Loucy (cell line): ENCODE measurements around the gene NFKBIZ.

ENCODE experiments used
- H2AFZ ChIP-seq: fragments of 200-600 bp; sonication (generic); 2 replicates; pipeline ENCODE4 v1.6.0; 2016; ENCODE audit warnings: antibody characterized with exemption, mild to moderate bottlenecking, low read length, moderate library complexity
- H3F3A ChIP-seq: fragments of 200-600 bp; 2 replicates; pipeline ENCODE4 v1.6.0; 2016; ENCODE audit warnings: antibody characterized with exemption, low read depth, mild to moderate bottlenecking
- H3K27me3 ChIP-seq: fragments of 200-600 bp; sonication (generic); 2 replicates; pipeline ENCODE4 v1.6.1; 2014; ENCODE audit warnings: low read length, mild to moderate bottlenecking; ENCODE audit not compliant: insufficient read depth, poor library complexity, severe bottlenecking
- H3K36me3 ChIP-seq: fragments of 200-600 bp; sonication (generic); 2 replicates; pipeline ENCODE4 v1.6.1; 2016; ENCODE audit warnings: low read length; ENCODE audit not compliant: insufficient read depth
- H3K4me1 ChIP-seq: fragments of 200-600 bp; sonication (generic); 2 replicates; pipeline ENCODE4 v1.5.1; 2014; ENCODE audit warnings: low read length, mild to moderate bottlenecking; ENCODE audit not compliant: insufficient read depth, poor library complexity, severe bottlenecking
- H3K4me2 ChIP-seq: fragments of 200-600 bp; sonication (generic); 2 replicates; pipeline ENCODE4 v1.6.0; 2014; ENCODE audit warnings: antibody characterized with exemption, low read length, low read depth, mild to moderate bottlenecking; ENCODE audit not compliant: poor library complexity, severe bottlenecking
- H3K4me3 ChIP-seq: fragments of 200-600 bp; sonication (generic); 2 replicates; pipeline ENCODE4 v1.5.1; 2014; ENCODE audit warnings: low read length, mild to moderate bottlenecking, mixed read lengths; ENCODE audit not compliant: poor library complexity, severe bottlenecking
- H3K79me2 ChIP-seq: fragments of 200-600 bp; sonication (generic); 2 replicates; pipeline ENCODE4 v1.6.1; 2014; ENCODE audit warnings: low read length; ENCODE audit not compliant: insufficient read depth
- H3K9ac ChIP-seq: fragments of 200-600 bp; sonication (generic); 2 replicates; pipeline ENCODE4 v1.6.0; 2014; ENCODE audit warnings: mild to moderate bottlenecking, low read depth, low read length, moderate library complexity; ENCODE audit not compliant: poor library complexity, severe bottlenecking
- H3K9me2 ChIP-seq: fragments of 200-600 bp; sonication (generic); replicated peaks from 2 replicates; pipeline ENCODE4 v1.6.1; 2016; ENCODE audit warnings: low read depth, low read length, mixed read lengths
- H3K9me3 ChIP-seq: fragments of 200-600 bp; sonication (generic); 2 replicates; pipeline ENCODE4 v1.6.1; 2014; ENCODE audit warnings: mild to moderate bottlenecking, antibody characterized with exemption, low read length, low read depth; ENCODE audit not compliant: insufficient read depth
- H4K20me1 ChIP-seq: fragments of 200-600 bp; sonication (generic); 2 replicates; pipeline ENCODE4 v1.6.0; 2014; ENCODE audit warnings: antibody characterized with exemption, low read length, mild to moderate bottlenecking; ENCODE audit not compliant: insufficient read depth, poor library complexity, severe bottlenecking
- EZH2phosphoT487 ChIP-seq: fragments of 200-600 bp; IDR thresholded peaks from 2 replicates; pipeline ENCODE4 v1.6.1; 2018; ENCODE audit warnings: antibody characterized with exemption, mild to moderate bottlenecking, moderate library complexity, borderline replicate concordance
- TF ChIP-seq, protein P1 (sequence below): fragments of 200-600 bp; sonication (generic); conservative IDR thresholded peaks from 2 replicates; pipeline ENCODE4 v1.5.1; 2014; ENCODE audit warnings: mild to moderate bottlenecking, antibody characterized with exemption, low read length

NFKBIZ gene

DNA sequence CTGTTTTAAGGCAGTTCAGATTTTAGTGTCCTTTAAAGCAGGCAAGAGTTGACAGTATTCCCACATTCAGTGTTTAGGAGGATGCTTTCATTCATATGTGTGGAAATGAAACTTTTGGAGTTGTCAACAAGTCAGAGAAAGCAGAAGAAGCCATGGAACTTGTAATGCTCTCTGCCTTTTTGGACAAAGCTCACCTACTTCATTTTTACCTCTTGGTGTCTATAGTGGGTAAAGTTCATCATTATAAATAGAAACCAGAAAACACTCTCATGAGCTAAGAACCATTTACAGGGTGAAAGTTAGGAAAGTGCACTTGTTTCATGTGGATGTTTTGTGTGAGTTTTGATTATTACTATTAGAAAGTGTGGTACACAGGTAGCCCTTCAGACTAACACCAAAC, 9.2 kb upstream of the NFKBIZ start:
- peaks cover 60% of the 10 kb centered on the region for H3K4me1 ChIP-seq
- H3K79me2 ChIP-seq, result peaks cover 68% of the 10 kb centered on the region; the same call in 1 of the 2 replicates
- H3K9me3 ChIP-seq, result no peaks in the 10 kb centered on the region

DNA sequence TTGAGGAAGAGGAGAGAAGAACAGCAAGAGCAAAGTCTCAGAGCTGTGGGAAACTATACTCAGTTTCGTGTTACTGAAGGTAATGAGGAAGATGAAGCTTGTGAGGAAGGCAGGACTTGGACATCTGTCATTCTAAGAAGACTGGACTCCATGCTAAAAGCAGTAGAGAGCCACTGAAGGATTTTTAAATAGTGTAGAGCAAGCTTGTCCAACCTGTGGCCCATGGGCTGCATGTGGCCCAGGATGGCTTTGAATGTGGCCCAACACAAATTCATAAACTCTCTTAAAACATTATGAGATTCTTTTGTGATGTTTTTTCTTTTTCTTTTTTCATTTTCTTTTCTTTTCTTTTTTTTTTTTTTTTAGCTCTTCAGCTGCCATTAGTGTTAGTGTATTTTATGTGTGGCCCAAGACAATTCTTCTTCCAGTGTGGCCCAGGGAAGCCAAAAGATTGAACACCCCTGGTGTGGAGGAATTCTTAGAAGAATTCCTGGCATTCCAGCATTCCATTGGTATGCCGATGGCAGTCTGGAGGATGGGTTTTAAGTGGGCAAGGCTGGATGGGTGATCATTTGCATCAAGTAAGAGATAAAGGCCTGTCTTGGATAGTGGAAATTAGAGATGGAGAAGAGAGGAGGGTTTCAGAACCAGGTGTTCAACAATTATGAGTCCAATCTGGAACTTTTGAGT, 6.9 kb upstream of the NFKBIZ start:
- Histone ChIP-seq H3K4me2 (no peak overlapping the region), H3K27me3 (no peaks in the 10 kb centered on the region), H3K9me3 (no peaks in the 10 kb centered on the region), H3K9me2 (no peaks in the 10 kb centered on the region), H3K4me1 (peaks cover 38% of the 10 kb centered on the region), H3K9ac (no peak overlapping the region), H4K20me1 (no peaks in the 10 kb centered on the region), H3K36me3 (no peaks in the 10 kb centered on the region), H3K4me3 (no peak overlapping the region), H3F3A (no peaks in the 10 kb centered on the region; the same call in 1 of the 2 replicates), H3K79me2 (peaks cover 60% of the 10 kb centered on the region; the same call in 1 of the 2 replicates), H2AFZ (no peak overlapping the region)
- TF ChIP-seq EZH2phosphoT487, result no peak
- TF ChIP-seq, protein P1, sequence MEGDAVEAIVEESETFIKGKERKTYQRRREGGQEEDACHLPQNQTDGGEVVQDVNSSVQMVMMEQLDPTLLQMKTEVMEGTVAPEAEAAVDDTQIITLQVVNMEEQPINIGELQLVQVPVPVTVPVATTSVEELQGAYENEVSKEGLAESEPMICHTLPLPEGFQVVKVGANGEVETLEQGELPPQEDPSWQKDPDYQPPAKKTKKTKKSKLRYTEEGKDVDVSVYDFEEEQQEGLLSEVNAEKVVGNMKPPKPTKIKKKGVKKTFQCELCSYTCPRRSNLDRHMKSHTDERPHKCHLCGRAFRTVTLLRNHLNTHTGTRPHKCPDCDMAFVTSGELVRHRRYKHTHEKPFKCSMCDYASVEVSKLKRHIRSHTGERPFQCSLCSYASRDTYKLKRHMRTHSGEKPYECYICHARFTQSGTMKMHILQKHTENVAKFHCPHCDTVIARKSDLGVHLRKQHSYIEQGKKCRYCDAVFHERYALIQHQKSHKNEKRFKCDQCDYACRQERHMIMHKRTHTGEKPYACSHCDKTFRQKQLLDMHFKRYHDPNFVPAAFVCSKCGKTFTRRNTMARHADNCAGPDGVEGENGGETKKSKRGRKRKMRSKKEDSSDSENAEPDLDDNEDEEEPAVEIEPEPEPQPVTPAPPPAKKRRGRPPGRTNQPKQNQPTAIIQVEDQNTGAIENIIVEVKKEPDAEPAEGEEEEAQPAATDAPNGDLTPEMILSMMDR, result no peak

More for the DNA sequence above, 9.2 kb upstream of the NFKBIZ start:
- Histone ChIP-seq H3K4me2 (peak overlapping the region; percentile 7), H3K9ac (no peak overlapping the region), H3K36me3 (no peaks in the 10 kb centered on the region), H2AFZ (no peak overlapping the region), H4K20me1 (no peaks in the 10 kb centered on the region), H3K27me3 (no peaks in the 10 kb centered on the region), H3K4me3 (no peak overlapping the region), H3K9me2 (no peaks in the 10 kb centered on the region), H3F3A (no peaks in the 10 kb centered on the region)
- TF ChIP-seq, protein P1, result no peak
- TF ChIP-seq EZH2phosphoT487, result no peak

DNA sequence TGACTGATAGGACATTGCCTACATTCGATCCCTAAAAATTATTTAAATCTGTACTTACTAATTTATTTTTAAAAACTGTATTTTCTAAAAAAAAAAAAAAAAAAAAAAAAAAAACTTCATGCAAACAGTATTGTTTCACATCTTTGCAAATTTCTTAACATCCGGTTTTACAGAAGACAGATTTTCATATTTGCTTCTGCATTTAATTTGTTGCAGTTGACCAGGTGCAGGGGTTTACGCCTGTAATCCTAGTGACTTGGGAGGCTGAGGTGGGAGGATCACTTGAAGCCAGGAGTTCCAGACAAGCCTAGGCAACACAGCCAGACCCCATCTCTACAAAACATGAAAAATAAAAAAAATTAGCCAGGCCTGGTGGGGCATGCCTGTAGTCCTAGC, 6.4 kb upstream of the NFKBIZ start:
- no peaks in the 10 kb centered on the region for H4K20me1 ChIP-seq
- H3F3A ChIP-seq, result no peaks in the 10 kb centered on the region; the same call in 1 of the 2 replicates
- peaks cover 60% of the 10 kb centered on the region; the same call in 1 of the 2 replicates for H3K79me2 ChIP-seq
- H3K36me3 ChIP-seq, result no peaks in the 10 kb centered on the region
- H3K9me2 ChIP-seq, result no peaks in the 10 kb centered on the region
- no peaks in the 10 kb centered on the region for H3K27me3 ChIP-seq
- H3K4me1 ChIP-seq, result peaks cover 38% of the 10 kb centered on the region
- no peak overlapping the region for H3K4me3 ChIP-seq
- H3K9me3 ChIP-seq, result no peaks in the 10 kb centered on the region
- TF ChIP-seq, protein P1, result no peak
- no peak for TF ChIP-seq EZH2phosphoT487
- H3K4me2 ChIP-seq, result no peak overlapping the region
- no peak overlapping the region for H3K9ac ChIP-seq
- H2AFZ ChIP-seq, result no peak overlapping the region
